NOMO-1 treated with dmso at 0.1 percent for 144 hours (cell line): Measurements from ENCODE around the gene IGFBP7.

ENCODE experiments used
- DNase-seq: peaks from one replicate; lab custom pipeline; 2025; ENCODE audit not compliant: unreplicated experiment; lab: John Stamatoyannopoulos, UW

IGFBP7 gene

GRCh38 chr4:57109847-57110639, at the start of gene IGFBP7:
Gene IGFBP7 (minus strand): TSS chr4:57110385. CDS start chr4:57110351, 34 bp downstream.
- DNase-seq = peak; percentile 87

GRCh38 chr4:57159866-57160265, 49.7 kb upstream of the IGFBP7 start:
- no peak for DNase-seq

- no peak for DNase-seq
These were observed 48.6 kb upstream of the IGFBP7 start for GRCh38 chr4:57158762-57159161.

GRCh38 chr4:57158221-57158620, 48.0 kb upstream of the IGFBP7 start:
- DNase-seq = no peak

- no peak for DNase-seq
These were observed 47.5 kb upstream of the IGFBP7 start for GRCh38 chr4:57157596-57158137.

GRCh38 chr4:57156242-57156990, 46.2 kb upstream of the IGFBP7 start:
- DNase-seq = no peak

GRCh38 chr4:57154926-57155325, 44.7 kb upstream of the IGFBP7 start:
- no peak for DNase-seq

GRCh38 chr4:57154191-57154590, 44.0 kb upstream of the IGFBP7 start:
- no peak for DNase-seq

- no peak for DNase-seq
These were observed 43.0 kb upstream of the IGFBP7 start for GRCh38 chr4:57153207-57153606.

GRCh38 chr4:57151481-57151880, 41.3 kb upstream of the IGFBP7 start:
- no peak for DNase-seq

- DNase-seq = no peak
These were observed 39.6 kb upstream of the IGFBP7 start for GRCh38 chr4:57149833-57150232.

- DNase-seq = no peak
These were observed 38.8 kb upstream of the IGFBP7 start for GRCh38 chr4:57148831-57149505.

GRCh38 chr4:57148177-57148576, 38.0 kb upstream of the IGFBP7 start:
- DNase-seq = no peak

- DNase-seq = no peak
These were observed 37.3 kb upstream of the IGFBP7 start for GRCh38 chr4:57147335-57148060.

GRCh38 chr4:57146444-57146843, 36.3 kb upstream of the IGFBP7 start:
- DNase-seq = no peak

GRCh38 chr4:57144466-57144865, 34.3 kb upstream of the IGFBP7 start:
- DNase-seq = no peak

- no peak for DNase-seq
These were observed 29.6 kb upstream of the IGFBP7 start for GRCh38 chr4:57139783-57140182.

- DNase-seq = no peak
These were observed 27.1 kb upstream of the IGFBP7 start for GRCh38 chr4:57137261-57137660.

GRCh38 chr4:57136281-57136680, 26.1 kb upstream of the IGFBP7 start:
- DNase-seq = no peak

GRCh38 chr4:57132743-57133137, 22.6 kb upstream of the IGFBP7 start:
- DNase-seq = no peak
